ENCODE measurements around the gene KHDC4.
"Not testable (repeated sequence)": the region's sequence is repeated elsewhere in the genome, so short reads cannot be mapped to it uniquely, and the experiment has no call there.

The KHDC4 gene

DNA sequence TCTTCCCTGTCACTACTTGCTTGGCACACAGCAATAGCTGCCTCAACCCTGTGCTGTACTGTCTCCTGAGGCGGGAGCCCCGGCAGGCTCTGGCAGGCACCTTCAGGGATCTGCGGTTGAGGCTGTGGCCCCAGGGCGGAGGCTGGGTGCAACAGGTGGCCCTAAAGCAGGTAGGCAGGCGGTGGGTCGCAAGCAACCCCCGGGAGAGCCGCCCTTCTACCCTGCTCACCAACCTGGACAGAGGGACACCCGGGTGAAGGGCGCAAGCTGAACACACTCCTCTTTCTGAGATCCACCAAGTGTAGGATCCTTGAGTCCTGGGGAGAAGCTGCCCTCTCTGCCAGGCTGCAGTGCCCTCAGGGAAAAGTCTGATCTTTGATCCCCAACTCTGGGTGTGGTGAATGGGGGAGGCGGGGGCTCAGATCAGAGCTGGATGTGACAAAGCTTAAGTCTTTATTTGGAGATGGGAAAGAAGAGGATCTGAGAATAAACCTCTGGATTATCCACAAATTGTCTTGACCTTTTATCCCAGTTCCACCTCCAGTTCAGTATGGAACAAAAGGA, 8.4 kb upstream of the KHDC4 start:
- no peak for DNase-seq

GRCh38 chr1:155941845-155942531, 7.8 kb upstream of the KHDC4 start:
- DNase-seq, result no peak

GRCh38 chr1:155940993-155941844, 7.0 kb upstream of the KHDC4 start, which contains the start of gene RXFP4:
Gene RXFP4, plus strand, starts transcription at chr1:155941638. Its CDS starts 72 bp downstream, at chr1:155941710.
- no peak for DNase-seq

DNA sequence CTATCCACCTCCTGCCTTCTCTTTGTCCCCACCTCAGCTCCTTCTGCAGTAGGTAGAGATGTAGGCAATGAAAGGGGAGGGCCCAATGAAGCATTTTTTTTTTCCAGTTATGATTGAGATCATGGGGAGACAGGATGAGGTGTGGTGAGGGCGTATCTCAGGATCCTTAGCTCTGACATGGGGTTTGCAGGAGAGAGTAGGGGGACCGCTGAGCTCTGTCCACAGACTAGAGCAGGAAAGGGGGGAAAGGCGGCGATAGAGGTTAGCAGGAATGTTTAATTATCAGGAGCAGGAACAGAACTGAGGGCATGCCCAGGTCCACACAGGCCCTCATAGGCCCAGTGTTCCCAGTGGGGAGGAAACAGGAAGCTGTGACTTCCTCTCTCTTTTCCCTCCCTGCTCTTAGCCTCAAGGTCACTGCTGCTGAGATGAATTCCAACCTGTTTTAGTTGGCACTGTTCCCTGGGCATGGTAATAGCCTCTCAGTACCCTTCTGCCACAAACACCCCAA, 6.3 kb upstream of the KHDC4 start:
- no peak for DNase-seq

- peak in 9 of 56 donors; percentile 7 to 62 (median 23) for DNase-seq
These were observed 4.0 kb upstream of the KHDC4 start for GRCh38 chr1:155938220-155938627.

DNA sequence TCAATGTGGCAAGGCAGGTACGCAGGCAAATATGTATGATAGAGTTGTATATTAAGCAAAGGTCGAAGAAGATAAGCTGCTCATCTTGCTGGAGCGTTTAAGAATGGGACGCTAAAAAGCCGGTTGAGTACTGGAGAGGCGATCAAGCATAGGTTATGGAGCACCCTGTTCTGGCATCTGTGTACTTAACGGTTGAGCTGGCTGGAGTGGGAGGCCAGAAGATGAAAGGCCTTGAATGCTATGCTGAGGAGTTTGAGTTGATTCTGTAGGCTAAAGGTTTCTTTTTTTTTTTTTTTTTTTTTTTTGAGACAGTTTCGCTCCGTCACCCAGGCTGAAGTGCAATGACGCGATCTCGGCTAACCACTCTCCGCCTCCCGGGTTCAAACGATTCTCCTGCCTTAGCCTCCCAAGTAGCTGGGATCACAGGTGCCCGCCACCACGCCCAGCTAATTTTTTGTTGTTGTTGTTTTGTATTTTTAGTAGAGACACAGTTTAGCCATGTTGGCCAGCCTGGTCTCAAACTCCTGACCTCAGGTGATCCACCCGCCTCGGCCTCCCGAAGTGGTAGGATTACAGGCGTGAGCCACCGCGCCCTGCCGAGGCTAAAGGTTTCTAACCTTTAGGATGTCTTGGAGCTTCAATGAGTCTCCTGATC, 850 bp upstream of the KHDC4 start:
- no peak for DNase-seq

DNA sequence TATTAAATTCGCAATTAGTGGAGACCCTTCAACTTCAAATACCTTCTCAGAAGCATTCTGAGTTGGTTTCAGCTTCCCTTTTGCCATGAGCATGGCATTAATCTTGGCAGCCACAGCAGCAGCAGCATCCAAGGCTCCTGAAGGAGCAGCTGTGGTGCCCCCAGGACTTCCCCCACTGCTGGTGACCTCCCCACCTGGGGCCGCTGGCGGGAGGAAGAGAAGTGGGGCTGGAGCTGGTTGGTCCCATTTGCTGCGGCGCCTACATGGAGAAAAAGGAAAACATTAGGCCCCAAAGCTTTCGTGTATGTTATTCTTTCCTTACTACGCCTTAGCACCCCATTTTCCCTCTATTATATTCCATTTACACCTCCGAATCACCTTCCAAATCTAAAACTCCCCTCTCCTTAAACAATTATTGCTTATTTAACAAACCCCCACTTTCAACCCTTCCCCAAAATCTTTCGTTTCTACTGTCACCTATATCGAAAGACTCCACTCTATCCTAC, 569 bp downstream of the KHDC4 start:
- DNase-seq, result no peak

DNA sequence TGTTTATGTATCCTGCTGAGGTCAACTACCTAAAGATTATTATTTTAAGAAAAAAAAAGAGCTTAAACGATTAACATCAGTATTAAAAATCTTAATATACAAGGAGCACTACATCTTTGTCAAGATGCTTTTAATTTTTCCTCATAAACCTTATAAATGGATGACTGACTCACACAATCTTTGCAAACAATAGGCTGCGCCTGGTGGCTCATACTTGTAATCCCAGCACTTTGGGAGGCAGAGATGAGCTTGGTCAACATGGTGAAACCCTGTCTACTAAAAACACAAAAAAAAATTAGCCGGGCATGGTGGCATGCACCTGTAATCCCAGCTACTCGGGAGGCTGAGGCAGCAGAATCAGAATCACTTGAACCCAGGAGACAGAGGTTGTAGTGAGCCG, 1.7 kb downstream of the KHDC4 start:
- no peak for DNase-seq

- no peak for DNase-seq
These were observed 2.1 kb downstream of the KHDC4 start for GRCh38 chr1:155932081-155932480.

GRCh38 chr1:155931332-155932038, 2.7 kb downstream of the KHDC4 start:
- no peak for DNase-seq

DNA sequence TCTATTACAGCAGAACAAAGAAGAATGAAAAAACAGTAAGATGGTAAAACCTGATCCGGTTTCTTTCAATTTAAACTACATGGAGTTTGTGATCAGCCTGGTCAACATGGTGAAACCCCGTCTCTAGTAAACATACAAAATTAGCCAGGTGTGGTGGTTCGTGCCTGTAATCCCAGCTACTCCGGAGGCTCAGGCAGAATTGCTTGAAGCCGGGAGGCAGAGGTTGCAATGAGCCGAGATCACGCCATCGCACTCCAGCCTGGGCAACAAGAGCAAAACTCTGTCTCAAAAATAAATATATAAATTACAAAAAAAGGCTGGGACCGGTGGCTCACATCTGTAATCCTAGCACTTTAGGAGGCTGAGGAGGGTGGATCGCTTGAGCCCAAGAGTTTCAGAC, 3.5 kb downstream of the KHDC4 start:
- not testable (repeated sequence) for DNase-seq

- no peak for DNase-seq
These were observed 5.2 kb downstream of the KHDC4 start for GRCh38 chr1:155929057-155929456.

GRCh38 chr1:155925506-155925905, 8.7 kb downstream of the KHDC4 start:
- DNase-seq, result no peak

GRCh38 chr1:155920717-155921116, 13.5 kb downstream of the KHDC4 start:
- DNase-seq, result no peak

- DNase-seq, result no peak
These were observed 14.4 kb downstream of the KHDC4 start for GRCh38 chr1:155919801-155920200.

- DNase-seq, result no peak
These were observed 15.6 kb downstream of the KHDC4 start for GRCh38 chr1:155918660-155919059.

- no peak for DNase-seq
These were observed 20.1 kb downstream of the KHDC4 start for GRCh38 chr1:155913969-155914757.

DNA sequence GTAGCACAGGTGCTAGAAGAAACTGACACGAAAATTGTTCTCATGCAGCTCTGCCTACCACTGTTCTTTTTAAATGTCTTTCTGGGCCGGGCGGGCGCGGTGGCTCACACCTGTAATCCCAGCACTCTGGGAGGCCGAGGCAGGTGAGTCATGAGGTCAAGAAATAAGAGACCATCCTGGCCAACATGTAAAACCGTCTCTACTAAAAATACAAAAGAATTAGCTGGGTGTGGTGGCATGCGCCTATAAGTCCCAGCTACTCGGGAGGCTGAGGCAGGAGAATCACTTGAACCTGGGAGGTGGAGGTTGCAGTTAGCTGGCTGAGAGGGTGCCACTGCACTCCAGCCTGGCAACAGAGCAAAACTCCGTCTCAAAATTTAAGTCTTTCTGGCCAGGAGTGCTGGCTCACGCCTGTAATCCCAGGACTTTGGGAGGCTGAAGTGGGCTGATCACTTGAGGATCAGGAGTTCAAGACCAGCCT, 22.1 kb downstream of the KHDC4 start:
- no peak for DNase-seq

Data from amygdala (tissue), 56 donors.